Measurements from ENCODE around the gene GPR137.
"Not testable (repeated sequence)": the region's sequence is repeated elsewhere in the genome, so short reads cannot be mapped to it uniquely, and the experiment has no call there.

Gene GPR137, protein sequence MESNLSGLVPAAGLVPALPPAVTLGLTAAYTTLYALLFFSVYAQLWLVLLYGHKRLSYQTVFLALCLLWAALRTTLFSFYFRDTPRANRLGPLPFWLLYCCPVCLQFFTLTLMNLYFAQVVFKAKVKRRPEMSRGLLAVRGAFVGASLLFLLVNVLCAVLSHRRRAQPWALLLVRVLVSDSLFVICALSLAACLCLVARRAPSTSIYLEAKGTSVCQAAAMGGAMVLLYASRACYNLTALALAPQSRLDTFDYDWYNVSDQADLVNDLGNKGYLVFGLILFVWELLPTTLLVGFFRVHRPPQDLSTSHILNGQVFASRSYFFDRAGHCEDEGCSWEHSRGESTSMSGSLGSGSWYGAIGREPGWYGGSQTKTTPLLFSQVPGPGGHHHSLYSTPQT

GRCh38 chr11:64284962-64285884 lies at the start of gene GPR137:
GPR137 (plus strand) TSS chr11:64285848; CDS start chr11:64286525, 677 bp downstream.
- DNase-seq: peak; percentile 64

DNA sequence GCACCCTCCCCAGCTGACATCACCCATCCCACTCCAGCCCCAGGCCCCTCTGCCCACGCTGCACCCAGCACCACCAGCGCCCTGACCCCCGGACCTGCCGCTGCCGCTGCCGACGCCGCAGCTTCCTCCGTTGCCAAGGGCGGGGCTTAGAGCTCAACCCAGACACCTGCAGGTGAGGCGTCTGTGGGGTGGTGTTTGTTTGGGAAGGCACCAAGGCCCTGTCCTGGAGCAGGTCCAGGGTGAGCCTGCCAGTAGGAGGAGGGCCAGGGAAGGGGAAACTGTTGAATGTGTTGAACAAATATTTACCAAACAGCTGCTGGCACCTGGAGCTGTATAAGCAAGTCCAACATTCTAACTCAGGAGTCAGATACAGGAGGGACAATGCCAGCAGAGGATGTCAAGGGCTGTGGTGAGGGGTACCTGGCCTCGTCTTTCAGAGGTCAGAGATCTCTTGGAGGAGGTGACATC lies 48.1 kb upstream of the GPR137 start:
- DNase-seq: no peak

- DNase-seq: no peak
Observed at GRCh38 chr11:64238076-64238475, 47.6 kb upstream of the GPR137 start.

- DNase-seq: no peak
Observed at GRCh38 chr11:64238999-64239398, 46.6 kb upstream of the GPR137 start.

GRCh38 chr11:64239662-64240434 lies 45.8 kb upstream of the GPR137 start:
- no peak for DNase-seq

DNA sequence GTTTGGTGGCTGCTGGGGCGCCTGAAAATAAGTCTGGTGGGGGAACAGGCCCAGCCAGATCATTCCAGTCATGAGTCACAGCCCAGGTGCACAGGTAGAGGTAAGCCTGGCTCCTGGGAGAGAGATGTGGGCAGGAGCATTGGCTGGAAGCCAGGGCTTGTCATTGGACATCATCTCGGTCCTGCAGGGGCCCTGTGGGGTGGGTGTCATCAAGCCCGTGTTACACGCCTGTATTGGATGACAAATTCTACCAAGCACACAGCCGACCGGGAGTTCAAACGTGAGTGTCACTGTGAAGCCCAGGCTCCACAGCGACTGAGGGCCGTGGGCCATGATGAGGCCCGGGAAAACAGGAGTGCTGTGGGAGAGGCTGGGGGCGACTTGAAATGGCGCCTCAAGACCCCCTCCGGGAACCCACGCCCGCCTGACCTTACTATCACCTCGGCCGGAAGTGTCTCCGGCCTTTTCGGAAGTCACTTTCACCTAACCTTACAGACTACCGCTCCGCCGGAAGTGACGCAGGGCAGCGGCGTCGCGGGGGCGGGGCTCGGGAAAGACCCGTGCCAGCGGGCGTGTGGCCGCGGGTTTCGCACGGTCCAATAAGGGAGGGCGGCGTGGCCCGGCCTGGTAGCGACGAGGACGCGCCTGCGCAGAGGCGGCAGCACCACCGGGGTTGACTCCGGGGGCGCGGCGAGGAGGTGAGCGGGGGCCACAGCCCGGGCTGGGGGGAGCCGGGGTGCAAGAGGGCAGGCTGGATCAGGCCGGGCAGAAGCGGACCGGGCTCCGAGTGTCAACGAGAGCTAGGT lies 45.0 kb upstream of the GPR137 start, which contains the start of gene FKBP2:
Gene FKBP2 (plus strand): TSS at position 661 of the 806 bp plus-strand sequence. CDS start 1,293 bp downstream, outside the sequence.
- DNase-seq: peak; percentile 97

GRCh38 chr11:64241241-64241490 lies 44.5 kb upstream of the GPR137 start:
- DNase-seq: peak; percentile 99

DNA sequence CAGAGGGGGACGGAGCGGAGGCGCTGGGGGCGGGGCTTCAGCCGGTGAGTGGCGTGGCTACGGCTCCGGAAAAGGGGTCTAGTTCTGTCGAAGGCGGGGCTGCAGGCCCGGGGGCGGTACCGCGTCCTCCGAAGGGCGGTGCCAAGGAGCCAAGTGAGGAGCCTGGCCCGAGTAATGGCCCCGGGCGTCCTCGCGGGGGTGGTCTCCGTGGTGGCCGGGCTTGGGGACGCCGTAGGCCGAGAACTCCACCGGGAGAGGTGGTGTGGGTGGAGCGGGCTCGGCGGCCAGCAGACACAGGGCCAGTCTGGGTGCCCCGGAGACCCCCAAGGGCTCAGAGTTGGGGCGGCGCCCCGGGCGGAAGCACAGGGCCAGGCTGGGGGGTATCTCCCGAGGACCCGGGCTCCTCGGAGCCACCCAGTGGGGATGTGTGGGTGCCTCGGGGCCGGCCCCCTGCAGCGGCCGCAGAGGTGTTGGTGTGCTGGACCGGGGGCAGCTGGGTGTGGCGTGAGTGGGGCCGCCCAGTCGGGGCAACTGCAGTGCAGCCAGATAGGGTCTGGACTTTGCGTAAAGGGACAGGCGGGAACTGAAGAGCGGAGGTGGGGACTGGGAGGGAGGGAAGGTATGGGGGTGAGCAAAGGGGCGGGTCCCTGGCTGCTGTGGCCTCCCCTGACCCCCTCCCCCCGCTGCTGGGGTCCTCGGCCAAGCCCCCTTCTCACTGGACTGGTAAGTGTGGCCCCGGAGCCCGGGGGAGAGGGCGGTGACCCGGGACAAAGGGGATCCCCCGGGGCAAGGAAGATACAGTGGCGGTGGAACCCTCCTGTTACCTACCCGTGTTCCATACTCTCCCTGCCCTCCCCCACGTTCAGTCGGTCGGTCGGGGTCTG lies 43.9 kb upstream of the GPR137 start:
- no peak for DNase-seq

- DNase-seq: no peak
Observed at GRCh38 chr11:64243236-64243854, 42.3 kb upstream of the GPR137 start.

DNA sequence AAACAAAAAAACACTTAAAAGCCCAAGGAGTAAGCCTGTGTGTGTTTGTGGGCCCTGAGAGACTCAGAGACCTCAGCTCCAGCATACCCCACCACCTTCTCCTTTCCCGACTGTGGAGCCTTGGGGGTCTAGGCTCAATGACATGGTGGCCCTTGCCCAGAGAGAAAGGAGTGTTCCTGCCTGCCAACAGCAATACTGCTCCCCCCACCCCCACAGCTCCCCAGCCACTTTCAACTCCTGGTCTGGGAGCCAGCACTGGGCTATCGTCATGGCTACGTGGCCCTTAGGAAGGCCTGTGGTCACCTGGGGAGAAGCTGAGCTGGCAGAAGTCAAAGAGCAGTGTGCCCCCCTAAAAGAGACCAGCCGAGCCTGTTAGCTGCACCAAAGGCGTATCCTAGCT lies 41.5 kb upstream of the GPR137 start:
- no peak for DNase-seq

DNA sequence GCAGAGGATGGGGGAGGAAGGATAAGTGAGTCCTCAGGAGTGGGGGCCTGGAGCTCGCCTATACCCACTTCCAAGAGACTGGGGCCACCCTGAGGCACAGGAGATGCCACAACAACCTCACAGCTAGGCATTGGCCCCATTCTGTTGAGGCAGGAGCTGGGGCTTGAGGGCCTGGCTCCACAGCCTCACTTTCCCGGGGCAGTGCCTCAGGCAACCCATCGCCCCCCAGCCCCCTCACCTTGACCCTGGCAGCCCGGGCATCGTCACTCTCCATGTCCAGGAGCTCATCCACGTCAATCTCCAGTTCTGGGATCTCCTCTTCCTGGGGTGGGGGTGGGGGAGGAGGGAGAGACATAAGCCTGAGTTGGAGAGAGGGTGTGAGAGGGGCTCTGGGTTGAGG lies 40.7 kb upstream of the GPR137 start:
- no peak for DNase-seq

DNA sequence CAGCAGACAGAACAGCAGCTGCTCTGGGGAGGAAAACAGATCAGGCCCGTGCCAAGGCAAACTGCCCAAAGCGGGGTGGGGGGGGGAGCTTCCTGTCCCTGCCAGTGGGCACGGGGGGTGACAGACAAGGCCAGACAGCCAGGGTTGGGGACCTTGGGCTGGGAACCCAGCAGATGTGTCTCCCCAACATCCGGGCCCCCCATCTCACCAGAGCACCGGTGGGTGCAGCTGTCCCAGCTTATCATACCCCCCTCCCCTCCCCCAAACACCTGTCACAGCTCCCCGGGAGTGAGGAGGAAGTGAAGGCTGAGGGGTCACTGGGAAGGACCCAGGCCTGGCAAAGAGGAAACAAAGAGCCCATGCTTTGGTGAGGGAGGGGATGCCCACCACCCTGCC lies 40.2 kb upstream of the GPR137 start:
- DNase-seq: no peak

DNA sequence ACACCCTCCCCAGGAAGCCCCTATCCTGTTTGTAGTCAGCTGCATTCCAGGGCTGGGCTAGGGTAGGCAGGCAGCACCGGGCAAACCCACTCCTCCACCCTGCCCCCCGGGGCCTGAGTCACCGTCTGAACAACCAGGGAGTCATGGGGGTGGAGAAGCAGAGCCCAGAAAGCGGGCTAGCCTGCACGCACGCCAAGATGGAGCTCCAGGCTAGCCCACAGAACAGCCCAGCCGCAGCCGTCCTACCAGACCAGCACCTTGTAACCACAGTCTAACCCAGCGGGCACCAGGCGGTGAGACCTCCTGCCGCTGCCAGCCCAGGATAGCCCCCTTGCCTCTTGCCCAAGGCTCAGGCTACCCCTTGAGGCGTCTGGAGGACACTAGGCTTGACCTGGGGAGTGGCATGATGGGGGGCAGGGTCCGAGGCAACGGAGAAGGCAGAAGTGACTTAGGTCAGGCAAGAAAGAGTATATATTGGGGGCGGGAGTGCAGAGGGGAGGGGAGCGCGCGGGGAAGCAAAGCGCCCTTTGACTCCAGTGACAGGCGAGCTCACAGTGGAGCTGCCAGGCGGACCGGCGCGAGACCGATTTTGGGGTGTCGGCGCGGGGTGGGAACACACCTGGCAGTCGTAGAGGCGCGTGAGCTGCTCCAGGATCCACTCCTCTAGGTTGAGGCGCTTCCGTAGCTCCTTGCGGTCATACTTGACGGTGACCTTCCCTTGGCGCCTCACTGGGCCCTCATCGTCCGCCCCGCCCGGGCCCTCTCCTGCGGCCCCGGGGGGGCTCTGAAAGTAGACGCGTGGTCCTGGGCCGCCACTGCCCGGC lies 39.6 kb upstream of the GPR137 start:
- DNase-seq: peak; percentile 94

DNA sequence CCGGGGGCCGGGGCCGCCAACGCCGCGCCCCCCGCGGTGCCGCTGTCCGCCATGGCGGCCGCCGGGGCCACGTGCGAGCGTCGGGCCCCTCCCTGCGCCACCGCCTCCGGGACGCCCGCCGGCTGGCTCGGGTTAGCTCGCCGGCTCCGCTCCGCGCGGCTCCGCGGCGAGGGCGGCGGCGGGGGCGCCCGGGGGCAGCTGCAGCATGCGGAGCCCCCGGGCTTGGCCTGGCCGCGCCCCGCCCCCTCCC lies 39.1 kb upstream of the GPR137 start:
- not testable (repeated sequence) for DNase-seq

DNA sequence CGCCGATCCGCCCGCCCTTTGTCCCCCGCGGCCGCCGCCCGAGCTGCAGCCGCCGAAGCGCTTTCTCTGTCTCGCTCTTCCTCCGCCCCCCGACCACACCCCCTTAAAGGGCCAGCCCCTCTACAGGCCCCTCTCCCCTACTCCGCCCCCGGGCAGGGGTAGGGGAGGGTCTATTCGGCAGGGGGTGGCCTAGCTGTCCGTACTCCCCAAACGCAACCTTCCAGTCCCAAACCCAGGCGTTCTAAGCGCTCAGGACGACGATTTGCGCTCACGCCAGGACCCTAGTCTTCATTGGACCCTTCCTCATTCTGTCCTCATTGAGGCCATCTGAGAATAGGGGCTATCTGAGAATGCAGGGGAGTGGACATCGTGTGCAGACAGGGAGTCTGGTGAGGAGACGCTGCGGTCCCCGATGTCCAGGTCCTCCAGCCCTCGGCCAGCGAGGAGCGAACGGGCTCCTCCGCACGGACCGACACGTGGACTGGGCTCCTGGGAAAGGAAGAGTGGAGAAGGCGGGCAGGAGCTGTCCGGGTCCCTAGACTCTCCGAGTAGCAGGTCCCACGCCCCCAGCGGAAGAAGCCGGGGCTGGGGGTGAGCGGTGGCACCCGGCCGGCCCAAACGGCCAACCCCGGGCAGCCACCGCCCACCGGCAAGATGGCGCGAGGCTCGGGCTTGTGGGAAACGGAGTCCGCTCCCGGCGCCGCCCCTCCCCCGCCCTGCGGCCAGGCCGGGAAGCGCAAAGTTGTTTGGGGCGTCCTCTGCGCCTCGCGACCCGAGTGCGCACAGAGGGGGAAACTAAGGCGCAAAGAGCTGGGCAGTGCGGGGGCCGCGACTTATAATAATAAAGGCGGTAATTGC lies 38.5 kb upstream of the GPR137 start, which contains the start of gene PPP1R14B:
Gene PPP1R14B (minus strand): TSS at position 73 of the 858 bp plus-strand sequence. CDS start 270 bp downstream, outside the sequence.
- DNase-seq: peak; percentile 87

DNA sequence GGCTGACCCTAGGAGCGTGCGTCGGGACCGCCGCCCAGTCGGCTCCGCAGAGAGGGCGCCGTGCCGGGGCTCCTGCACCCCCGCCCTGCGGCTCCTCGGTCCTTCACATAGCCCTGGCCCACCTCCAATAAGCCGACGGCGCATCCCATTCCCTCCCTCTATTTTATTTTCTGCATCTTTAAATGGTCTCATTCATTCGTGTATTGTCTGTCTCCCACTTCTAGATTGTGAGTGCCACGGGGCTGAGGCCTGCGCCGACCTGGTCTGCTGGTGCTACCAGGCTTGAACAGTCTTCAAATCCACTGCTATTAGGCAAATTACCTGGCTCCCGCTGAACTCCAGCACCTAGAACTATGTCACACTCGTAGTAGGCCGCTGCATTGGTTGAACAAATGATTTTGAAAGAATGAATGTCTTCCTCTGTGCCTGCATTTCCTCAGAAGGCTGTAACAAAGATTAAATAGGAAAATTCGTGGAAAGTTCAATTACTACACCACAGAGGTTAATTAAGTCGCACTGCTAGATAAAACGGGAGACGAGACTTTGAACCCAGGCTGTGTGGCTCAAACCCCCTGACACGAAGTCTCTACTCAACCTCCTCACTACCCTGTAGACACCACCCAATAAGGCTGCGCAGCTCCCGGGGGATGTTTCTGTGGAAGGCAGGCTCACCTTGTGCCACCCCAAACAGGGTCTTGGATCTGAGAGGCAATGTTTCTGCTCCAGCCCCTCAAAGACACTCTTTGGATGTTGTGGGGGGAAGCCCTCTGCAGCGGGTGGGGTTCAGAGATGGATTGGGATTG lies 37.7 kb upstream of the GPR137 start:
- no peak for DNase-seq

DNA sequence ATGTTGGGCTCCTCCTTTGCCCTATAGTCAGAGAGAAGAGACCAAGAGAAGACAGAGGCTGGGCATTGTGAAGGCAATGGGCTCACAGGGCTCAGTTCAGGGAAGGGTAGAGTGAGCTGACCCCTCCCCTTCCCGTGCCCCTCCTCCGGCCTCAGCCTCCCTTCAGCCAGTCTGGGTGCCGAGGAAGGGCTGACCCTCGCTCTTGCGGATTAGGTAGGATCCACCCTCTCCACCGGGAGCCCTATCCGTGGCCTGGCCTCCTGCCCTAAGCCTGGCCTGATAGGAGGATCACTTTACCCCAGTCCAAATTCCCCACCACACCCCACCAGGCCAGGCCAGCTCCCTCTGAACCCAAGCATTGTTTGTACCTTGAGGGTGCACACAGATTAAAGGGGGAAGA lies 37.1 kb upstream of the GPR137 start:
- no peak for DNase-seq

GRCh38 chr11:64249038-64249437 lies 36.6 kb upstream of the GPR137 start:
- DNase-seq: no peak
